Astrocyte of the spinal cord (primary cell): ENCODE measurements around the gene SLC35E4.

Source experiments
- DNase-seq: peaks from one replicate; pipeline ENCODE4 v3.0.0; 2011; ENCODE audit warnings: low read depth, low spot score
- H3K4me3 ChIP-seq: 2 replicates; pipeline ENCODE4 v1.5.1; 2011; ENCODE audit warnings: low read depth, mild to moderate bottlenecking, low read length, moderate library complexity
- CTCF ChIP-seq: IDR thresholded peaks from 2 replicates; pipeline ENCODE4 v1.5.1; 2012; ENCODE audit warnings: low read depth, mild to moderate bottlenecking, low read length, inconsistent platforms
- in situ Hi-C: cut with HindIII; loops from 2 replicates; pipeline ENCODE4 v1.10.0; 2017; ENCODE audit warnings: low sequenced_read_pairs

Gene SLC35E4

GRCh38 chr22:30694640-30695350, 59.2 kb downstream of the SLC35E4 start, which contains the start of gene OSBP2:
Gene OSBP2 (plus strand): TSS chr22:30694874. CDS start chr22:30694910, 36 bp downstream.
- no peak for DNase-seq
- TF ChIP-seq CTCF: no peak
- in situ Hi-C loops: no loop called here
- H3K4me3 ChIP-seq: peak within 1 kb of the TSS; percentile 60

GRCh38 chr22:30695351-30695851, 59.8 kb downstream of the SLC35E4 start:
- TF ChIP-seq CTCF: no peak
- no peak for DNase-seq
- H3K4me3 ChIP-seq: peak overlapping the region; percentile 53
- in situ Hi-C loops: no loop called here

GRCh38 chr22:30695871-30696655, 60.5 kb downstream of the SLC35E4 start:
- no peak overlapping the region for H3K4me3 ChIP-seq
- in situ Hi-C loops: no loop called here
- no peak for DNase-seq
- no peak for TF ChIP-seq CTCF
